Activated gamma-delta T cell treated with anti-CD3 and anti-CD28 coated beads, Interleukin-2, amount 50 U/mL, for 16 hours (primary cell): ENCODE data around the gene ACAN.

Experiments
- DNase-seq: peaks from one replicate; pipeline ENCODE4 v3.0.0-alpha.2; 2020; ENCODE audit warnings: low read depth

Gene ACAN

GRCh38 chr15:88803241-88803919 is at the start of gene ACAN:
Gene ACAN (plus strand): TSS chr15:88803436. CDS start chr15:88836207, 32,771 bp downstream.
- DNase-seq, result no peak

DNA sequence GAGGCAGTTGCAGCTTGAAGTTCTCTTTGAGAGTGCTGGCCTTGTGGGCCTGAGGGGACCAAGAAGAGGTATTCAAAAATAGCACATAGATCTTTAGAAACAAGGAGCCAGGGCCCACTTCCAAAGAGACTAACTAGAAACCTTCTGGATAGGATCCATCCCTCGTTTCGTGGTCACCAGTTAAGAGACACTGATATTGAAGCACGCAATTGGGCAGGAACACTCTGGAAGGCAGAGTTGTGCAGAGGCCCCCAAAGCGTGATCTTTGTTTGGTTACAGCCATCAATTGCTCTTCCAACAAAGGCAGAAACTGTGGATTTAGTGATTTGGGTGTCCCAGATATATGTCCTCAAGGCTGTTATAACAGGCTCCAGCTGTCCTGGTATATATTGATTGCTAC is 46.7 kb upstream of the ACAN start:
- DNase-seq, result no peak

GRCh38 chr15:88756921-88757320 is 46.3 kb upstream of the ACAN start:
- DNase-seq, result no peak

- no peak for DNase-seq
These were observed 43.4 kb upstream of the ACAN start for GRCh38 chr15:88759872-88760271.

DNA sequence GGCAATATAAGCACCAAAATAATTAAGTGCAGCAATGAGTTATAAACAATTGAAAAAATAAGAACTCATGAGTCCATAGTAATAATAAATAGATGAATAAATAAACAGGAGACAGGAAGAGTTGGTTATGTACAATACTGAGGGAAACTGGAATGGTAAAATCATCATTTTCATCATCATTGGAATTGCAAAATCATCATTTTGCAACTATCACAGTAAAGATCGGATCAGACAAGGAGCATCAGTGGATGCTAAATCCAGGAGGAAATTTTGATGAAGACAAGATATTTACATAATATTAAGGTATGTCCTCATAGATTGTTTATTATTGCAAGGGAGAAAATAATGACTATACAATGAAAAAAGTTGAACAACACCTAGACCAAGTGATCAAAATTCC is 38.8 kb upstream of the ACAN start:
- DNase-seq, result no peak

DNA sequence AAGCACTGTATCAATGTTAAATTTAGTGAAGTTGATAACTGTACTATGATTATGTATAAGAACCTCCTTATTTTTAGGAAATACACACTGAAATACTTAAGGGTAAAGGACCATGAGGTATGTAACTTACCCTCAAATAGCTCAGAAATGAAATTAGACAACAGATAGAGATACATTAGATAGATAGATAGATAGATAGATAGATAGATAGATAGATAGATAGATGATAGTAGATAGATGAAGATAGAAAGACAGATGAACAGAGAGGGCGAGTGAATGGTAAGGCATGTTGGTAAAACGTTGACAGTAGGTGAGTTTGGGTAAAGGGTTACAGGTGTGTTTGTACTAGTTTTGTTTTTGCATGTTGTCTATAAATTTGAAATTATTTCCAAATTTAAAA is 38.0 kb upstream of the ACAN start:
- DNase-seq, result no peak

DNA sequence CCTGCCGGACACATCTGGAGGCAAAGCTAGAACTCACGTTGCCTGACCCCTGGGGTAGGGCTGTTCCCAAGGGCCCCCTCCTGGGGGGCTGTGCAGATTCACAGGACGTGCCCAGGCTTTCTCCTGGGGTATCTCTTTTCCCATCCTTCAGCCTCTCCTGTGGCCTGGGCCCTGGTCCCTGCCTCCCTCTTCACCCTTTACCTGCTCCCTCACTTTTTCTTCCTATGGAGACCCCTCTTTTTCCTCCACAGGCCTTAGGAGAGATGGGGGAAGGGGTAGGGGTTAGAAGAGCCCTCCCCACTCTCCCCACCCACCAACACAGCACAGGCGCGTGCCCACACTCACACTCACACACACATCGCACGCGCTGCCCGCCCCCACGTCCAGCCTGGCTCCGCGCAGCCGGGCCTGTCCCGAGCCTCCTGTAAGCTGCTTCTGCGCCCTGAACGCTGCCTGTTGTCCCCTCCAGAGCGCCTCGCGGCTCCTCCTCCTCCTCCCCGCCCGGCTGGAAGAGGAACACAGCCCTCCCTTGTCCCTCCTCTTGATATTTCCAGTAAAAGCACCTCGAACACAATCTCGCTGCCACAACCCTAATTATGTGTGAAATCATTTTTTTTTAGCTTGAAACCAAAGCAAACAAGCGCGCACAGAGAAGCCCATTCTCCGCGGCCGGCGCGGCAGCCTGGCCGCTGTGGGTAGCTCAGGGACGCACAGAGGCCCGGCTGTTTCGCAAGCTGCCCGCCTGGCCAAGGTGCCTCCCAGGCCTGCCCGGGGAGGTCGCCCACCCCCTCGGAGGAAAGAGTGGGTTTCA is 33.9 kb upstream of the ACAN start:
- no peak for DNase-seq

- DNase-seq, result no peak
These were observed 27.5 kb upstream of the ACAN start for GRCh38 chr15:88775776-88776175.

DNA sequence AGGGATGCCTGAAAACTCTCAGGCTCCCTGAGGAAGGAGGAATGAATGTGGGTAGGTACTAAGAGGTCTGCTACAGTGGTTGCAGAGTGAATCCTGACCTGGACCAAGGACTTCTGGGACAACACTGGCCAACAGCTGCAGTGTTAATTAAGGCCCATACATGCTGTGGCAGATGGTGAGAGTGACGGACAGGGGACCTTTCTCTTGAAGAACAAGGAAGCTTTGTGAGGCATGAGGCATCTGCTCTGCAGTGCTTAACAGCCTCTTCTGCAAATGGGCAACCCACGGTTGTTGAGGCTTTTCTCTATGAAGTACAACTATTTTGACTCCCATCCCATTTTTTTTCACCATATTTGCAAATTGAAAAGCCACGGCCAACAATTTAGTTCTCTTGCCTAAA is 26.6 kb upstream of the ACAN start:
- DNase-seq, result no peak

GRCh38 chr15:88779944-88780343 is 23.3 kb upstream of the ACAN start:
- no peak for DNase-seq

GRCh38 chr15:88782465-88782864 is 20.8 kb upstream of the ACAN start:
- no peak for DNase-seq

DNA sequence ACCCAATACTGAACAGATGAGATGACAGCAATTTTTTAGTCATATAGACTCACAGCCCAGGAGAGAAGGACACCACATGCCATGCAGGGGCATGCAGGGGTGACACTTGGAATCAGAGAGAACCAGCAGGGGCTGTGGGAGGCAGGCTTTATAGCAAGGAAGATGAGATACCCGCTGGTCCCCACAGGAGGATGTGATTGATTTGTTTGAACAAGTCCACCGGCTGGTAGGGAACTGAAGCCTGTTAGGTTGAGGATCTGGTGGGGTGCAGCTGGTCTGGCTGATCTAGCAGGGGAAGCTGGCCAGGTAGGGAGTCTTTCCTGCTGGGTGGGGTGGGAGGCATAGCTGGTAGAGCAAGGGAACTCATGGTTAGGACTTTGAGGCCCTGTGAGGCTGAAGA is 18.0 kb upstream of the ACAN start:
- no peak for DNase-seq

GRCh38 chr15:88788036-88788435 is 15.2 kb upstream of the ACAN start:
- no peak for DNase-seq

DNA sequence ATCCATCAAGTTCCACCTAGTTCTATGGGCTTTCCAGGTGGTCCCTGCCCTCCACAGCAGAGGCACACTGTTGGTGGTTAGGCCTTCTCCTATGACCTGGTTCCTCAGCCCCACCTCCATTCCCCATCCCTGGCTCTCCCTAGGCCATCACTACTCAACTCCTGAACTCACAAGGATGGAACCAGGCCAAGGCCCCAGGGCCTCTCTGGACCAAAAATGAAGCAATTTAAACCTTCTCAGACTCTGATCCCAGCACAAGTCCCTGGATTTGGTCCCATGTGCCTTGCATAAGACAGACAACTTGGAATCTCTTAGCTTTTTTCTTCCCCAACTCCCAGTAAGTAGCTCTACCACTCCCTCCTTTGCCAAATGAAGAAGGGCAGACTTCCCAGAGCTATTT is 14.4 kb upstream of the ACAN start:
- no peak for DNase-seq

DNA sequence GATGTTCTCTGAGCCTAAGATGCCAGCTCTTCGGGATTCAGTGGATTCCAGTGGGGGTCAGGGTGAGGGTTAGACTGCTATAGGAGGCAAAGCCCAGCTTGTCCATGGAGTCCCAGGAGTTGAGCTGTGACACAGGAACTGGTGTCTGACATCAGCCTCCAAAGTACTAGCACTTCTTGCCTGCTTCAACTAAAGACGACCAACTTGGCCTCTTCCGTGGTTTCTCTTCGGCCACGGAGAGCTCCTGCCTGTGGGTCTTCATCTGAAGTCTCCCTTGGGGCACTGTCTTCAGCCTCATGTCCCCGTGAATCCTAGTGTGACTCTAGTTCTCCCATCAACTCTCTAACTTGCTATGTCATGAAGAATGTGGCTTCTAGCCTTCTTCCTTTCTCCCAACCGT is 12.8 kb upstream of the ACAN start:
- no peak for DNase-seq

DNA sequence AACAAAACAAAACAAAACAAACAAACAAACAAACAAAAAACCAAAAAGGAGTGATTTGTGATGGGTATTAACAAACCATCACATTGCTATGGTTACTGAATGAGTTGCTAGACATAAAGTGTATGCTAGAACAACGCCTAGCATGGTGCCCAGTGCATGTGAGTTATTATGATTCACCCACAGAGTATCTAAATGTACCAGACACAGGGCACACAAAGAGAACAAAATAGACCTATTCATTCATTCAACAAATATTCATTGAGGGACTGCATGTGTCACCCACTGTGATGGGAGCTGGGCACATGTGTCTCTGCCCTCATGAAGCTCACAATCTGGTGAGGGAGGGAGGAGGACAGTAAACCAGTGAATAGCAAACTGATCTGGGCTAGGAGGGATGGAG is 11.6 kb upstream of the ACAN start:
- no peak for DNase-seq

- no peak for DNase-seq
These were observed 10.6 kb upstream of the ACAN start for GRCh38 chr15:88792342-88793282.

- no peak for DNase-seq
These were observed 9.2 kb upstream of the ACAN start for GRCh38 chr15:88794001-88794400.

GRCh38 chr15:88797663-88798339 is 5.4 kb upstream of the ACAN start:
- DNase-seq, result no peak

DNA sequence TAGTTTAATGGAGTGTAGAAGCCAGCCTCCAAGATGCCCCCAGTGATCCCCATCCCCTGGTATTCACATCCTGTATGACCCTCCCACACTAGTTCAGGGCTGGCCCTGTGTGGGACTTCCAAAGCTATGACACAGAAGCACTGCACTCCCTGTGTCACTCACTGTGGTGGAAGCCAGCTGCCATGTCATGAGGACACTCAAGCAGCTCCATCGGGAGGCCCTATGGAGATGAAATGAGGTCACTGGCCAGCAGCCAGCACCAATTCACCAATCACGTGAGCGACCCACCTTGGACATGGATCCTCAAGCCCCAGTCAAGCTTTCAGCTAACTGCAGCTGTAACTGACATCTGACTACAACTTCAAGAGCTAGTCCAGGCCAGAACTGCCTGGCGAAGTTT is 3.9 kb upstream of the ACAN start:
- no peak for DNase-seq

- no peak for DNase-seq
These were observed 3.2 kb upstream of the ACAN start for GRCh38 chr15:88800026-88800425.

- no peak for DNase-seq
These were observed 2.5 kb upstream of the ACAN start for GRCh38 chr15:88800738-88801137.
